Activated T-cell treated with anti-CD3 and anti-CD28 coated beads, Interleukin-2, amount 50 U/mL, for 72 hours (primary cell): Measurements from ENCODE around the gene PPEF2. TPM values are rescaled to one million over a fixed set of nuclear protein-coding genes. Genes with fewer than 3 reads are reported as not detected.

ENCODE experiments used
- ATAC-seq, 2 donors: fragments of 150-1000 bp; cut with Tn5 transposase; replicated peaks in 1 of 2; 2 replicates each; pipeline ENCODE4 v1.10.0; 2021; ENCODE audit warnings: moderate library complexity in 2 of 2, mild to moderate bottlenecking in 1 of 2
- DNase-seq, 2 donors: peaks; one replicate each; pipeline ENCODE4 v3.0.0; 2021 to 2022; ENCODE audit warnings: mixed read lengths in 1 of 2
- H3K27ac Mint-ChIP-seq: one replicate; pipeline ENCODE4 v1.8.0; 2022; ENCODE audit warnings: mild to moderate bottlenecking, moderate library complexity, mixed read lengths
- H3K27me3 Mint-ChIP-seq: one replicate; pipeline ENCODE4 v1.8.0; 2022; ENCODE audit warnings: low read depth, mixed read lengths
- H3K36me3 Mint-ChIP-seq, 2 donors: one replicate each; pipeline ENCODE4 v1.8.0; 2022; ENCODE audit warnings: mixed read lengths in 2 of 2, mild to moderate bottlenecking in 1 of 2; ENCODE audit not compliant: insufficient read depth in 2 of 2
- H3K4me1 Mint-ChIP-seq: one replicate; pipeline ENCODE4 v1.8.0; 2022; ENCODE audit warnings: low read depth, mixed read lengths
- H3K4me3 Mint-ChIP-seq, 2 donors: one replicate each; pipeline ENCODE4 v1.8.0; 2022; ENCODE audit warnings: mild to moderate bottlenecking in 2 of 2, mixed read lengths in 2 of 2, moderate library complexity in 2 of 2
- H3K9me3 Mint-ChIP-seq, 2 donors: one replicate each; pipeline ENCODE4 v1.8.0; 2022; ENCODE audit warnings: mixed read lengths in 2 of 2
- total RNA-seq, 2 donors: library from RNA; stranded (reverse); gene quantifications; one replicate each; pipeline ENCODE4 v1.2.3, GENCODE V29; 2022

Gene PPEF2
- total RNA-seq, 2 donors from 2014 or later, result not detected

- Mint-ChIP-seq H3K4me1 (no peaks in the 10 kb centered on the region), H3K36me3 (peaks cover 0 to under 1% of the 10 kb centered on the region in 2 donors), H3K9me3 (no peaks in the 10 kb centered on the region), H3K4me3 (no peak overlapping the region), H3K27me3 (no peaks in the 10 kb centered on the region), H3K27ac (no peak overlapping the region)
- ATAC-seq (no peak), DNase-seq (no peak)
Observed at GRCh38 chr4:75819121-75819520, 83.1 kb downstream of the PPEF2 start.

DNA sequence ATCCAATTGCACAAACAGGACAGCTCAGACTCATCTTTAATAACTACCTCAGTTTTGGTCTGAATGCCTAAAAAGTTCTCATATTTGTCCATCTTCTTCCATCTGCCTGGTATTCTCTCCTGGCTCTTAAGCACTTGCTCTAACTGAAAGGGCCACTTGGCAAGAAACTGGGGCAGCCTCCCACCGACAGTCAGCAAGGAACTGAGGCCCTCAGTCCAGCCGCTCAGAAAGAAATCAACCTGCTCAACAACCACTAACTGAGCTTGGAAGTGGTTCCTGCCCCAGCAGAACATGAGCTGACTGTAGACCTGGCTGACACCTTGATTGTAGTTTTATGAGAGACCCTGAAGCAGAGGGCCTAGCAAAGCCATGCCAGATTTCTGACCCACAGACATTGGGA lies 84.4 kb downstream of the PPEF2 start:
- Mint-ChIP-seq H3K27ac (no peak overlapping the region), H3K4me3 (no peak overlapping the region), H3K4me1 (no peaks in the 10 kb centered on the region), H3K36me3 (peaks cover 0 to 1% of the 10 kb centered on the region in 2 donors), H3K9me3 (no peaks in the 10 kb centered on the region), H3K27me3 (no peaks in the 10 kb centered on the region)
- no peak for ATAC-seq
- no peak for DNase-seq

Other genes starting within 250 kb of the PPEF2 start
- 100 to 1,000 TPM; 204 to 212 TPM for gene G3BP2, start 229.0 kb downstream of the PPEF2 start, total RNA-seq
- 10 to 100 TPM; 42.0 to 51.7 TPM for gene USO1, start 177.9 kb downstream of the PPEF2 start, total RNA-seq
- 10 to 100 TPM; 22.4 to 31.6 TPM for gene NAAA, start 38.6 kb upstream of the PPEF2 start, total RNA-seq
- gene SDAD1, start 88.5 kb upstream of the PPEF2 start, total RNA-seq, result 10 to 100 TPM; 42.4 to 46.4 TPM
- gene CXCL9, start 105.1 kb upstream of the PPEF2 start, total RNA-seq, result 1 to 10 TPM in 1 of 2 donors, under 1 TPM in 1; 0.94 to 2.7 TPM
- 1 to 10 TPM in 1 of 2 donors, under 1 TPM in 1; 0.62 to 2.9 TPM for gene CXCL10, start 121.0 kb upstream of the PPEF2 start, total RNA-seq
- gene CXCL11, start 133.6 kb upstream of the PPEF2 start, total RNA-seq, result under 1 TPM in 1 of 2 donors, not detected in 1; 0.19 TPM
- gene ART3, start 172.3 kb upstream of the PPEF2 start, total RNA-seq, result not detected
- 10 to 100 TPM; 51.3 to 51.9 TPM for gene NUP54, start 245.9 kb upstream of the PPEF2 start, total RNA-seq